ENCODE data around the gene CCDC191.

Gene CCDC191

DNA sequence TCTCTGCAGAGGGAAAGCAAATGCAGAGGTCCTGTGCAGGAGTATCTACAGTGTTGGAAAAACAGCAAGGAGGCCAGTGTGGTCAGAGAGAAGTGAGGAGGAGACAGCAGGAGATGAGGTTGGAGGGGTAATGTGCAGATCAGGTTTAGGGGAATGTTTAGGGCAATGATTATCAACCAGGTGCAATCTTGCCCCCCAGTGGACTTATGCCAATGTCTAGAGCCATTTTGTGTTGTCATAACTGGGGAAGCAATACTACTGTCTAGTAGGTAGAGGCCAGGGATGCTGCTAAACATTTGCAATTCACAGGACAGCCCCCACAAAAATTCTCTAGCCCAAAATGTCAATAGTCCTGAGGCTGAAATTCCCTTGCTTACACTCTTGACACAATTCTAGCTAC lies 13.1 kb downstream of the CCDC191 start:
- DNase-seq (ENCODE audit: low spot score) = no peak
- in situ Hi-C loops (cut with MboI; ENCODE audit: low sequenced_read_pairs, unreplicated experiment) = no loop called here
- TF ChIP-seq, protein P1, sequence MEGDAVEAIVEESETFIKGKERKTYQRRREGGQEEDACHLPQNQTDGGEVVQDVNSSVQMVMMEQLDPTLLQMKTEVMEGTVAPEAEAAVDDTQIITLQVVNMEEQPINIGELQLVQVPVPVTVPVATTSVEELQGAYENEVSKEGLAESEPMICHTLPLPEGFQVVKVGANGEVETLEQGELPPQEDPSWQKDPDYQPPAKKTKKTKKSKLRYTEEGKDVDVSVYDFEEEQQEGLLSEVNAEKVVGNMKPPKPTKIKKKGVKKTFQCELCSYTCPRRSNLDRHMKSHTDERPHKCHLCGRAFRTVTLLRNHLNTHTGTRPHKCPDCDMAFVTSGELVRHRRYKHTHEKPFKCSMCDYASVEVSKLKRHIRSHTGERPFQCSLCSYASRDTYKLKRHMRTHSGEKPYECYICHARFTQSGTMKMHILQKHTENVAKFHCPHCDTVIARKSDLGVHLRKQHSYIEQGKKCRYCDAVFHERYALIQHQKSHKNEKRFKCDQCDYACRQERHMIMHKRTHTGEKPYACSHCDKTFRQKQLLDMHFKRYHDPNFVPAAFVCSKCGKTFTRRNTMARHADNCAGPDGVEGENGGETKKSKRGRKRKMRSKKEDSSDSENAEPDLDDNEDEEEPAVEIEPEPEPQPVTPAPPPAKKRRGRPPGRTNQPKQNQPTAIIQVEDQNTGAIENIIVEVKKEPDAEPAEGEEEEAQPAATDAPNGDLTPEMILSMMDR (IDR thresholded peaks at IDR 0.05; ENCODE audit: borderline replicate concordance, control extremely low read depth, extremely low read depth, insufficient read depth, missing control alignments) = no peak

DNA sequence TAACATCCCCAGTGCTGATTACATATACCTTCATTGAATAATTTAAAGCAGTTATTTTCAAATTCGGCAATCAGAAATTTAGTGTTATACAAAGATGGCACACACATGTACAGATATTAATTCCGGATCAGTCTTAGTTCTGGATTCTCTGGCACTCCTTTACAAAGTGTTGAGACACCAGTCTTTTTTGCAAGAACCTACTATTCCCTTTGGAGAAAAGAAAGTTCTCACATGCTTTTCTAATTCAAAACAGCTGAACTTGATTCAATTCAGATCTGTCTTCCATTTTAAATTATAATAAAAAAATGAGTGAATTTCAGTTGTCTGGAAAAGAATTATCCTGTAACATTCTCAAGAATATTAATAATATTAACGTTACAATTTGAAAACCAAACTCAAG lies 20.4 kb downstream of the CCDC191 start:
- in situ Hi-C loops (cut with MboI; ENCODE audit: low sequenced_read_pairs, unreplicated experiment) = no loop called here
- TF ChIP-seq, protein P1 (IDR thresholded peaks at IDR 0.05; ENCODE audit: borderline replicate concordance, control extremely low read depth, extremely low read depth, insufficient read depth, missing control alignments) = no peak
- no peak for DNase-seq (ENCODE audit: low spot score)

DNA sequence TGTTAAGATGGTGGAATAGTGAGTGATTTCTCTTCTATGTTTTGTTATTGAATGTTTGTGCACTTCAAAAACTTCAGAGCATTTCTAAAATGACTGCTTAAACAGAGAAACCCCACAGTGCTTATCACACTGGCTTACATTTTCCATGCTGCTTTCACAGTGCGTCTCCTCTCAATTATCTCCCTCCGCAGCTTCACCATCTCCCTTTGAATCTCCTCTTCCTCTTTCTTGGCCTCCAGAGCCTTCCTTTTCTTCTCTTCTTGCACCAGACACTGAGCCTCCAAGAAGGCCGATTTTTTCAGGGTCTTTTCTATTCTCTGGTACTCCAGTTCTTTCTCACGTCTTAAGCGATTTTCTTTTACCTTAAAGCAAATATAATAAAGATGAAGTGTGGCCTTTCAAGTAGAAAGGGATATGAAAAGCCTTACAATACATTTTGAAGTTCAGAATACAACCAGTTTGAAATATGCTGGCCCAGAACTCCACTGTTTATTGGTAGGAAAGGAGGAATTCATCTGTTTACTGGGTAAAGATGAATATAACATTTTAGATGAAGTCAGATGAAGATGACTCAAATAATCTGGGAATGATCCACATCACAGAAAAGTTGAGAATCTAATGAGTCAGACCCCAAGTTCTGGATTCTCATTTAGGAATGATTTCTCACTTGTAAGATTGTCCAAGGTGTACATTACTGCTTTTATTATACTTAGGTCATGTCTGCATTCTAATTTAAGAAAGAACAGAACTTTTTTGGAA lies 21.4 kb downstream of the CCDC191 start:
- in situ Hi-C loops (cut with MboI; ENCODE audit: low sequenced_read_pairs, unreplicated experiment) = no loop called here
- DNase-seq (ENCODE audit: low spot score) = no peak
- TF ChIP-seq, protein P1 (IDR thresholded peaks at IDR 0.05; ENCODE audit: borderline replicate concordance, control extremely low read depth, extremely low read depth, insufficient read depth, missing control alignments) = no peak

DNA sequence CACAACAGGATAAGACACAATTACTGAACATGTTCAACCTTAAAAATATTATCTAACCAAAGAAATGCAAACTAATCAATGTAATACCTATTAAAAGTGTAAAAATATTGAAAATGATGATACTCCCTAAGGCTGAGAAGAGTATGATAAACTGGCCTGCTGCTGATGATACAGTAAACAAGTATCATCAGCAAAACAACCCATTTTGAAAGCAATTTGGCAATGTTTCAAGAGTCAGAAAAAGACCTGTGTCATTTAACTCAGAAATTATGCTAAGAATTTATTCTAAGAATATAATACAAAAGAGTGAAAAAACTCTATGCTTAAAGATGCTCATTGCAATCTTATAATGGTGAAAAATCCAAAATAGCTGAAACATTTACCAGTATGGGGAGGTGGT lies 22.1 kb downstream of the CCDC191 start:
- DNase-seq (ENCODE audit: low spot score) = no peak
- in situ Hi-C loops (cut with MboI; ENCODE audit: low sequenced_read_pairs, unreplicated experiment) = no loop called here
- TF ChIP-seq, protein P1 (IDR thresholded peaks at IDR 0.05; ENCODE audit: borderline replicate concordance, control extremely low read depth, extremely low read depth, insufficient read depth, missing control alignments) = no peak

DNA sequence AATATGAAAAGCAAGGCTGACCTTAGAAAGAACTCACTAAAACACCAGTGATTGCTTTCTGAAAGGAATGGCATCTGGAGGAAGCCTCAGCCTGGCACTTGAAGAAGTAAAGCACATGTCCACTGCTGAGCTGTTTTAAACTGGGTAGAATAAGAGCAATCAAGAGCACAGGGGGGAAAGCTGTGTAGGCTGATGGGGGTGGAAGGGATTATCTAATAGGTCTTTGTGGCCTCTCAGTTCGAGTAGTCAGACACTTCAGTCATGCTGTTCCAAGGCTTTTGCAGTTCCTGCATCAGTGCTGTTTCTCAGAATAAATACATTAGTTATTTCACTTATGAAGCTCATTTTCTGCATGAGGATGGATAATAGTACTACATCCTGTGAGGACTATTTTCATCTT lies 22.6 kb downstream of the CCDC191 start:
- DNase-seq (ENCODE audit: low spot score) = no peak
- in situ Hi-C loops (cut with MboI; ENCODE audit: low sequenced_read_pairs, unreplicated experiment) = no loop called here
- TF ChIP-seq, protein P1 (IDR thresholded peaks at IDR 0.05; ENCODE audit: borderline replicate concordance, control extremely low read depth, extremely low read depth, insufficient read depth, missing control alignments) = no peak

DNA sequence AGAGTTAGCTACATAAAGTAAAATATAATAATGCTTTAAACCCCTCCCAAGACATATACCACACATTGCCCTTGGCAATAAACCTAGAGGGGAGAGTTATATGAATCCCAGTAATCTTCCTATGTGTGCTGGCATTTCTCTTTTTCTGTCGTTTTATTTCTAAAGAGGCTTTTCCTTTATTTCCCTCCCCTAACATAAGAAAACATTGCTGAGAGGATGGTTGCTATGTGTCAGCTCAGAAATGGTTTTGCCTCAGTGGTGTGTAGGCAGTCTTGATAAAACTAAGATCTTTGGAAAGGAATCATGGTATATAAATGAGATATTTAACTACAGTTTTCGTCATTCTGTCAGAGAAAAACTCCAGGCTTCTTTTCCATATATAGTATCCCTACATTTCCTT lies 30.0 kb downstream of the CCDC191 start:
- TF ChIP-seq, protein P1 (IDR thresholded peaks at IDR 0.05; ENCODE audit: borderline replicate concordance, control extremely low read depth, extremely low read depth, insufficient read depth, missing control alignments) = no peak
- DNase-seq (ENCODE audit: low spot score) = no peak
- in situ Hi-C loops (cut with MboI; ENCODE audit: low sequenced_read_pairs, unreplicated experiment) = no loop called here
